A673 (cell line): ENCODE results near the gene ZNF740.

Source experiments
- CTCF ChIP-seq: fragments of 300-800, 200-600 bp; sonication (generic); conservative IDR thresholded peaks from 2 replicates; pipeline ENCODE4 v1.5.1; 2017; ENCODE audit warnings: low read depth, mild to moderate bottlenecking, antibody characterized with exemption, low read length, moderate library complexity, mixed read lengths
- EZH2 ChIP-seq: fragments of 200-600 bp; sonication (generic); IDR thresholded peaks from 2 replicates; pipeline ENCODE4 v1.6.1; 2017; ENCODE audit warnings: borderline replicate concordance, low read depth, mild to moderate bottlenecking, mixed read lengths, antibody characterized with exemption, low read length; ENCODE audit not compliant: poor library complexity, severe bottlenecking

GRCh38 chr12:53184828-53185227, 4.3 kb downstream of the ZNF740 start:
- TF ChIP-seq CTCF (no peak), EZH2 (no peak)
